ENCODE results near the gene FXR2. TPM values are rescaled to one million over a fixed set of nuclear protein-coding genes. Genes with fewer than 3 reads are reported as not detected.
A peak's percentile ranks its signal among the peaks of the same experiment; 100 is the strongest.

The FXR2 gene
- total and polyA plus RNA-seq, 2 experiments from 2014 or later, result 10.9 to 24.4 TPM

DNA sequence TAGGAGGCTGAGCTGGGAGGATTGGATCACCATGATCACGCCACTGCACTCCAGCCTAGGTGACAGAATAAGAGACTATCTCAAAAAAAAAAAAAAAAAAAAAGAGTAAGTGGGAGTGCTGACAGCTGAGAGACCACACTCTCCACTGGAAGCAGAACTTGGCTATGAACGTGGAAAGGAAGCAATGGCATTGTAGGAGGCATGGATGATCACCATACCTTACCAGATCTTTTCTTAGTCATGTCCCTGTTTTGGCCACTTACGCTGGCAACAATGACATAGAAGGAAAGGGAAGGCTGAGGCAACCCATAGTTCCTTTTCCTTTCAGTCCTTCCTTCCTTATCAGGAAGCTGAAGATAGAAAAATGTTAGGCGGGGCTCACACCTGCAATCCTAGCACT lies 32.3 kb upstream of the FXR2 start (continued):
- TF ChIP-seq ZNF462 (CRISPR knock-in tag; IDR thresholded peaks at IDR 0.05), result no peak
- TF ChIP-seq JUNB (IDR thresholded peaks at IDR 0.05; ENCODE audit: unreplicated experiment), result no peak
- TF ChIP-seq ZNF331 (CRISPR knock-in tag; IDR thresholded peaks at IDR 0.05; ENCODE audit: low read depth), result no peak
- TF ChIP-seq, protein P1, sequence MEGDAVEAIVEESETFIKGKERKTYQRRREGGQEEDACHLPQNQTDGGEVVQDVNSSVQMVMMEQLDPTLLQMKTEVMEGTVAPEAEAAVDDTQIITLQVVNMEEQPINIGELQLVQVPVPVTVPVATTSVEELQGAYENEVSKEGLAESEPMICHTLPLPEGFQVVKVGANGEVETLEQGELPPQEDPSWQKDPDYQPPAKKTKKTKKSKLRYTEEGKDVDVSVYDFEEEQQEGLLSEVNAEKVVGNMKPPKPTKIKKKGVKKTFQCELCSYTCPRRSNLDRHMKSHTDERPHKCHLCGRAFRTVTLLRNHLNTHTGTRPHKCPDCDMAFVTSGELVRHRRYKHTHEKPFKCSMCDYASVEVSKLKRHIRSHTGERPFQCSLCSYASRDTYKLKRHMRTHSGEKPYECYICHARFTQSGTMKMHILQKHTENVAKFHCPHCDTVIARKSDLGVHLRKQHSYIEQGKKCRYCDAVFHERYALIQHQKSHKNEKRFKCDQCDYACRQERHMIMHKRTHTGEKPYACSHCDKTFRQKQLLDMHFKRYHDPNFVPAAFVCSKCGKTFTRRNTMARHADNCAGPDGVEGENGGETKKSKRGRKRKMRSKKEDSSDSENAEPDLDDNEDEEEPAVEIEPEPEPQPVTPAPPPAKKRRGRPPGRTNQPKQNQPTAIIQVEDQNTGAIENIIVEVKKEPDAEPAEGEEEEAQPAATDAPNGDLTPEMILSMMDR (conservative IDR thresholded peaks at IDR 0.05; ENCODE audit: low read depth in 2 of 2), result no peak

- no peak overlapping the region for H3K4me2 ChIP-seq
- H3K4me3 ChIP-seq, result no peak overlapping the region
- TF ChIP-seq, protein P2, sequence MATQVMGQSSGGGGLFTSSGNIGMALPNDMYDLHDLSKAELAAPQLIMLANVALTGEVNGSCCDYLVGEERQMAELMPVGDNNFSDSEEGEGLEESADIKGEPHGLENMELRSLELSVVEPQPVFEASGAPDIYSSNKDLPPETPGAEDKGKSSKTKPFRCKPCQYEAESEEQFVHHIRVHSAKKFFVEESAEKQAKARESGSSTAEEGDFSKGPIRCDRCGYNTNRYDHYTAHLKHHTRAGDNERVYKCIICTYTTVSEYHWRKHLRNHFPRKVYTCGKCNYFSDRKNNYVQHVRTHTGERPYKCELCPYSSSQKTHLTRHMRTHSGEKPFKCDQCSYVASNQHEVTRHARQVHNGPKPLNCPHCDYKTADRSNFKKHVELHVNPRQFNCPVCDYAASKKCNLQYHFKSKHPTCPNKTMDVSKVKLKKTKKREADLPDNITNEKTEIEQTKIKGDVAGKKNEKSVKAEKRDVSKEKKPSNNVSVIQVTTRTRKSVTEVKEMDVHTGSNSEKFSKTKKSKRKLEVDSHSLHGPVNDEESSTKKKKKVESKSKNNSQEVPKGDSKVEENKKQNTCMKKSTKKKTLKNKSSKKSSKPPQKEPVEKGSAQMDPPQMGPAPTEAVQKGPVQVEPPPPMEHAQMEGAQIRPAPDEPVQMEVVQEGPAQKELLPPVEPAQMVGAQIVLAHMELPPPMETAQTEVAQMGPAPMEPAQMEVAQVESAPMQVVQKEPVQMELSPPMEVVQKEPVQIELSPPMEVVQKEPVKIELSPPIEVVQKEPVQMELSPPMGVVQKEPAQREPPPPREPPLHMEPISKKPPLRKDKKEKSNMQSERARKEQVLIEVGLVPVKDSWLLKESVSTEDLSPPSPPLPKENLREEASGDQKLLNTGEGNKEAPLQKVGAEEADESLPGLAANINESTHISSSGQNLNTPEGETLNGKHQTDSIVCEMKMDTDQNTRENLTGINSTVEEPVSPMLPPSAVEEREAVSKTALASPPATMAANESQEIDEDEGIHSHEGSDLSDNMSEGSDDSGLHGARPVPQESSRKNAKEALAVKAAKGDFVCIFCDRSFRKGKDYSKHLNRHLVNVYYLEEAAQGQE (IDR thresholded peaks at IDR 0.05; ENCODE audit: unreplicated experiment), result no peak
- no peak for TF ChIP-seq JUNB (IDR thresholded peaks at IDR 0.05; ENCODE audit: unreplicated experiment)
- H3K79me2 ChIP-seq (replicated peaks; ENCODE audit: insufficient read depth), result no peaks in the 10 kb centered on the region
- peak overlapping the region; percentile 72; the same call in 1 of the 2 replicates for H2AFZ ChIP-seq
- H3K36me3 ChIP-seq (ENCODE audit: insufficient read depth), result no peaks in the 10 kb centered on the region
- peaks cover 17% of the 10 kb centered on the region for H3K27me3 ChIP-seq (ENCODE audit: insufficient read depth)
- H4K20me1 ChIP-seq (replicated peaks; ENCODE audit: insufficient read depth), result no peaks in the 10 kb centered on the region
- H3K9me3 Mint-ChIP-seq, result peaks cover 2% of the 10 kb centered on the region; the same call in 1 of the 3 replicates
- 0 out of 2 replicates have a peak, but pooled peaks cover 4% of the 10 kb centered on the region for H3F3A ChIP-seq (replicated peaks; ENCODE audit: low read depth)
- H3K9me2 ChIP-seq (ENCODE audit: insufficient read depth), result no peaks in the 10 kb centered on the region
- no peak overlapping the region for H3K27ac Mint-ChIP-seq
- H3K4me1 Mint-ChIP-seq, result peaks cover 10% of the 10 kb centered on the region
- H3K27ac ChIP-seq (ENCODE audit: low read depth), result no peak overlapping the region
- H3K4me3 Mint-ChIP-seq, result no peak overlapping the region
- no peaks in the 10 kb centered on the region for H3K36me3 Mint-ChIP-seq (ENCODE audit: low read depth)
- H3K4me1 ChIP-seq (ENCODE audit: insufficient read depth), result peaks cover 6% of the 10 kb centered on the region; the same call in 1 of the 2 replicates
- DNase-seq (ENCODE audit: low spot score), result no peak
- ATAC-seq, result no peak
- peaks cover 27% of the 10 kb centered on the region for H3K27me3 Mint-ChIP-seq (ENCODE audit: insufficient read depth, low read depth, poor library complexity)
Measured at GRCh38 chr17:7646457-7646856, 31.8 kb upstream of the FXR2 start.
